HUDEP-2 (cell line): Measurements from ENCODE around the gene GNA14.
"Not testable (repeated sequence)": the region's sequence is repeated elsewhere in the genome, so short reads cannot be mapped to it uniquely, and the experiment has no call there.

Experiments
- DNase-seq, 76 experiments: peaks; one replicate each; lab custom pipeline; 2025; ENCODE audit not compliant: unreplicated experiment in 76 of 76; lab: John Stamatoyannopoulos, UW

GNA14 gene

DNA sequence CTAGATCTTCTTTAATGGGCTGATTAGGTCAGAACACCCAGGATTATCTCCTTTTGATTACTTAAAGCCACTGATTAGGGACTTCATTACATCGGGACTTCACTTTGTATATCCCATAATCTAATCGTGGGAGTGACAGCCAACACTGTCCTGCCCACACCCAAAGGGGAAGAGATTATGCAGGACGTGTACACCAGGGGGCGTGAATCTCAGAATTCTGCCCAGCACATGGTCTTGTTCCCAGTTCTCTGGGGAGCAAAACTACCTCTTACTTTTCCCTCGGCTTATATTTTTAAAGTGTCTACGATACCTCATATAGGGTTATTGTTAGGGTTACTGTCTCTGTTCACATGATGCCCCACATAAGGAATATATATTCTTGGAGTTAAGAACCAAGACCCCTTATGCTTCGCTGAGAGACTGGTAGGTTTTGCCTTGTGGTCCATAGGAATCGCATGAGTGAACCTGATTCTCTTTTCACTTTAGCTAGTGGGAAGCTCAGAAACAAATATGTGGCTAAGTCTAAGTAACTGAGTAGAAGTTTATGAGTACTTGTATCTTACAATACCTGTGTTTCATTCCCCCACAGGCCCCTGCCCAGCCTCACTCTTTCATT, 192.7 kb downstream of the GNA14 start:
- DNase-seq: peak in 57 of 76 experiments; percentile 1 to 68 (median 27)

GRCh38 chr9:77454663-77455062, 193.5 kb downstream of the GNA14 start:
- no peak for DNase-seq

DNA sequence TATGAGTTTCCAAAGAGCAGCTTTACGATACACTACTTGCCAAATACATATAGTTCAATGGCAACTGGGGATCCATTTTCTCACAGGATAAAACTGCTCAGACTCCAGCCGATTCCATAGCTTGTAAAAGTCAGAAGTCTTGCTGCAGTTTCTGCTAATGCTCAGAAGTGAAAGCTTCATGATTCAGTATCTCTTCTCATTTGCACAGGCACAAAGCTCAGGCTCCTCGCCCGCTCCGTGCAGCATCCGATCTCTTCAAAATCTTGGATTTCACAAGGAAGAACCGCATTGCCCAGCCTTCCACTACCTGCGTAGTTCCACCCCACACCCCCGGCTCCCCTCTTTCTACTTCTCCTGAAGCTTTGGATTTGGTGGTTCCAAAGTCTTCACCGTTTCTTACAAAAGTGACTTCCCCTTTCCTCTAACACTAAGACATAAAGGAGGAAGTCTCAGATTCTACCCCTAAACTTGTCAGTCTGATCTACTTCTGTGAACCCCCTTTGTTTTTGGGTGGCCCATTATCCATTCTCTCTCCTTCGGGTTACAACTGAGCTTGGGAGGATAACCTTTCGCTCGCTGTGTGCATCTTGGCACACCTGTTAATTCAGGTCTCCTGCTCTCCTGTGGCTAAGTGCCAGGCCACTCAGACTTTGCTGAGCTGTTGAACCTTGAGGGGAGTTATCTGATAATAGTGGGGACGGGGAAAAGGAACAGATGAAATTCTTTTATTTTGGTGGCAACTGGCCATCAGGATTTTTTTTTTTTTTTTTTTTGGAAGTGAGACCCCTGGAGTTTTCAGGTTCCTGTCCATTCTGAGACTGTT, 194.1 kb downstream of the GNA14 start:
- no peak for DNase-seq

DNA sequence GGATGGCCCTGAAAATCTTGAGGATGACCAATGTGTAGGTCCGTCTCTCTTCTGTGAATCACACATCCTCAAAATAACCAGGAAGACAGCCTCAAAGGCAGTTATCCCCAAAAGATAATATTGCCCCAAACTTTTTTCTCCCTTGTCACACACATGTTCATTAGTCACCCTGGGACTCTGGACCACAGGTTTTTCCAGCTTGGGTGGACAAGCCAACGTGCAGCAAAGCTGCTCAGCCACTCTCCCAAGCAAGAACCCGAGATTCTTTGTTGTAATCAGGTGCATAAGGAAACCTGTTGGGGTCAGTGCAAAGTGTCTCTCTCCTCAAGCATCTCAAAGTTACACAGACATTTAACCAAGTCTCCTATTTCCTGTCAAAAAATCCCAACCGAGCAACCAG, 196.6 kb downstream of the GNA14 start:
- no peak for DNase-seq

- no peak for DNase-seq
Measured at GRCh38 chr9:77450085-77450475, 198.0 kb downstream of the GNA14 start.

DNA sequence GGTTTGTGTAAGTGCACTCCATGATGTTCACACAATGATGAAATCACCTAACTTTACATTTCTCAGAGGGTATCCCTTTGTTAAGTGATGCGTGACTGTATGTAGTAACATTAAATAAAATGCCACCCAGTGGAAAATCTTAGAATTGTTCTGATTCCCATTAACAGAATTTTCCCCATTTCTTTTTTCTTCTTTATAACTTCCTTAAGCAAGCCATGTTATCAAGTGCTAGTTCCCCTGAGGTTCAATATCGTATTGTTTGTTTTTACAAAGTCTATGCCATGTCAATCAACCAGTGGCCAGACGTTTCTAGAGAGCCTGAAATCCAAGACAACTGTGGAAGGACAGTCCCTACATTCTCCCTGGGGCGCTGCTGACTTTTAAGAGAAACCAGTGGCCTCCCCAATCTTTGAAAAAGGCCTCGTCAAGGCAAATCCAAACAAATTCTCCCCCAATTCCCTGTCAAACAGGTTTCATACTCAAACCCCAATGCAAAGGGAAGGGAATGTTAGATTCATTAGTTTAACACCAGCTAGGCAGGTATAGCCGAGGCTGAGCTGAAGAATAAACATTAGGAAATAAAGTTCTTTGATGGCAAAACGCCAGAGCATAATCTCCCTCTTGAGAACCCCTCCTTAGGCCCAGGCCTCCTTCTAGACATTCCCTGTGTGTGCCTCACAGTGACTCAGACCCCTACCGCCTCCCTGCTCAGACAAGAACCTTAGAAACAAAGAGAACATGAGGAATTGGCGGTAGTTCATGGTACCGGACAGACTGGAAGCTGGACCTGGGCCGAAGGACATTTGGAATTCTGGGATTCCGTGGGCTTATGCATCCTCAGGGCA, 198.7 kb downstream of the GNA14 start:
- DNase-seq: no peak

DNA sequence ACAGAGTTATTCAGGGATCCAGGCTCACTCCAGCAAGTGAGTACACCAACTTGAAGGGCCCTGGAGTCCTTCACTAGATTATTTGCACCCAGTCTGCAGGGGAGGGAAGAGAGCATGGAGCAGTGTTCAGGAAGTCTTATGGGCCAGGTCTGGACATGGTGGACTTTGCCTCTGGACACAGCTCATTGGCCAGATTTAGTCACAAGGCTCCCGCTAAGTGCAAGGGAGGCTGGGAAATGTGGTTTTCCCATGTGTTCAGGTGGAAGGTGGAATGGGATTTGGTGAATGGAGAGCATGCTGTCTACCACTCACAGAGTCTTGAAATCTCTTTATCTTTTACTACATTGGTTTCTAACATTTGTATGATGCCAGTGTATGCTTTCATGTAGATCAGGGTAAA, 200.5 kb downstream of the GNA14 start:
- no peak for DNase-seq

DNA sequence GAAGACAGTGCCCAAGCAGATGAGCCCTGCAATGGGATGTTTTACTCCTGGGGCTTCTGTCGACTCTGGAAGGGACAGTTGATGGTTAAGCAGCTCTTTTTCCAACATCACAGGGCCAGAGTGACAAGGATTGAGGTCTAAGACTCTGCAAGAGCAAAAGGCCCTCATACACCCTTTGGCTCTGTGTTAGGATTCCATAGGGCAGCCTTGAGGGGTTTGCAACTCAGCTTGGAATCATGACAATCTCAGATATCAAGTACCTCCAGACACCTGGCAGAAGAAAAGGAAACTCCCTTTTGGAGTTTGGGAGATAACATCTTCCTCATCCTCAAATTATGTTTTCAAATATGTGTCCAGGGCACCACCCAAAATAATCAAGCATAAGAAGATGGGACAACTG, 205.7 kb downstream of the GNA14 start:
- DNase-seq: no peak

GRCh38 chr9:77441124-77441523, 207.0 kb downstream of the GNA14 start:
- DNase-seq: not testable (repeated sequence)

- no peak for DNase-seq
Measured at GRCh38 chr9:77440057-77440456, 208.1 kb downstream of the GNA14 start.

GRCh38 chr9:77438653-77439052, 209.5 kb downstream of the GNA14 start:
- no peak for DNase-seq

GRCh38 chr9:77435688-77436087, 212.4 kb downstream of the GNA14 start:
- no peak for DNase-seq

DNA sequence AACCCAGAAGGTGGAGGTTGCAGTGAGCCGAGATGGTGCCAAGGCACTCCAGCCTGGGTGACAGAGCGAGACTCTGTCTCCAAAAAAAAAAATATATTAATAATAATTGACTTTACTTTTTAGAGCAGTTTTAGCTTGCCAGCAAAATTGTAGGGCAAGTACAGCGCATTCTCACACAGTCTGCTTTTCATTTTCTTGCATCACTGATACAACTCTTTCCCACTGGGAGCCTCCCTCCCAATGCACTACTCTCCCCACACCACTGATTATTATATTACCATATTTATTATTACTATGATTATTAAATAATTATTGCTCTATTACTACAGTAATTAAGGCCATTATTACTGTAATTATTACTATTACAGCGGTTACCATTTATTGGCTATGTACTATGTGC, 212.8 kb downstream of the GNA14 start:
- no peak for DNase-seq

GRCh38 chr9:77433675-77434445, 214.3 kb downstream of the GNA14 start:
- peak in 27 of 76 experiments; percentile 2 to 51 (median 12) for DNase-seq

DNA sequence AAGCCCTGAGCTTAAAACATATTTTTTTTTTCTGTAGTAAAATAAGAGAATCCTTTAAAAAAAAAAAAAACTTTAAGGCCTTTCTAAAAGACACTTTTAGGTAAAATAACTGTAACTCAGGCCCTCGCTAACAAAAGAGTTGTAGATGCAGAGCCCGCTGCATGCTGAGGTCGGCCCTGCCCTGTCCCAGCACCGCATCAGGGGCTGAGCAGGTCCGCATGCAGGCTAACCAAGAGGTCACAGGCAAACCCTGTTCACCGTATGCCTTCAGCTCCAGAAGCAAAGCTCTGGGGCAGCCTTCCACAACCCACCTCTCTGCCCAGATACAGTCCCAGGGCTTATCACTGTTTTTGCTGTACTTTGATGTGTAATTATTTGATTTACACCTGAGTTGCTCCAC, 216.1 kb downstream of the GNA14 start:
- no peak for DNase-seq

- DNase-seq: no peak
Measured at GRCh38 chr9:77429928-77430327, 218.2 kb downstream of the GNA14 start.

- no peak for DNase-seq
Measured at GRCh38 chr9:77427256-77427927, 220.7 kb downstream of the GNA14 start.

DNA sequence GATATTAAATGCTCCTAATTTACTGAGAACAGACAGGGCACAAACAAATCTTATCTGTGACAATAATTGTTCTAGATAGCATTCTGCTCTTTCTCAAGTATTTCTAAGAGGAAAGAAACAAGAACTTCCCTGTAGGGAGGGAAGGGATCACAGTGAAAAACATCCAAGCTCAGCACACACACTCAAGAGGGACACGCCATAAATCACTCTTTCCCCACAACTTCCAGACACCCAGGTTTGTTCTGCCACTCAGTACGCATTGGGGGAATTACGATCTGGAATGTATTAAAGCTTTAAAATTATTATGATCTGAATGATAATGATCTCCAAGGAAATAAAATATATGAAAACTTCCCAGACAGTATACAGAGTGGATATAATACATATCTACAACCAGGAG, 221.4 kb downstream of the GNA14 start:
- no peak for DNase-seq

GRCh38 chr9:77424993-77425392, 223.1 kb downstream of the GNA14 start:
- no peak for DNase-seq

- no peak for DNase-seq
Measured at GRCh38 chr9:77423841-77424240, 224.3 kb downstream of the GNA14 start.
